Mononuclear cell (primary cell): Measurements from ENCODE around the gene OMP. TPM values are rescaled to one million over a fixed set of nuclear protein-coding genes. Genes with fewer than 3 reads are reported as not detected.

ENCODE experiments used
- H3K27me3 ChIP-seq: 2 replicates; pipeline ENCODE4 v1.6.0; 2011; ENCODE audit warnings: low read length, control low read depth; ENCODE audit not compliant: insufficient read depth
- H3K4me1 ChIP-seq: 2 replicates; pipeline ENCODE4 v1.5.1; 2011; ENCODE audit warnings: mild to moderate bottlenecking, low read length, control low read depth; ENCODE audit not compliant: insufficient read depth
- H3K4me3 ChIP-seq: 2 replicates; pipeline ENCODE4 v1.5.1; 2011; ENCODE audit warnings: mild to moderate bottlenecking, low read length, moderate library complexity
- H3K9me3 ChIP-seq: 2 replicates; pipeline ENCODE4 v1.5.1; 2011; ENCODE audit warnings: low read depth, mild to moderate bottlenecking, control low read depth, low read length
- total RNA-seq: library from RNA; depleted of rRNA; stranded (reverse); fragments of >200 nt; gene quantifications from one replicate; pipeline ENCODE4 v1.2.3, GENCODE V29; 2012

OMP gene
- total RNA-seq, 1 donor, result not detected

- H3K27me3 ChIP-seq, result no peaks in the 10 kb centered on the region
- H3K9me3 ChIP-seq, result no peaks in the 10 kb centered on the region
- H3K4me3 ChIP-seq, result no peak overlapping the region
- peaks cover 11% of the 10 kb centered on the region for H3K4me1 ChIP-seq
Measured at GRCh38 chr11:77126156-77126775, 23.6 kb downstream of the OMP start.

GRCh38 chr11:77126861-77127234, 24.2 kb downstream of the OMP start:
- Histone ChIP-seq H3K9me3 (no peaks in the 10 kb centered on the region), H3K27me3 (no peaks in the 10 kb centered on the region), H3K4me3 (no peak overlapping the region), H3K4me1 (peaks cover 11% of the 10 kb centered on the region)

GRCh38 chr11:77127235-77127911, 24.7 kb downstream of the OMP start:
- Histone ChIP-seq H3K27me3 (no peaks in the 10 kb centered on the region), H3K4me1 (peaks cover 11% of the 10 kb centered on the region), H3K9me3 (no peaks in the 10 kb centered on the region), H3K4me3 (no peak overlapping the region)

GRCh38 chr11:77127920-77128691, 25.5 kb downstream of the OMP start, which contains the start of gene MYO7A:
MYO7A (plus strand) TSS chr11:77128246; CDS start chr11:77130635, 2,389 bp downstream.
- Histone ChIP-seq H3K27me3 (no peaks in the 10 kb centered on the region), H3K4me3 (no peak within 1 kb of the TSS)

GRCh38 chr11:77129069-77129841, 26.6 kb downstream of the OMP start:
- no peak overlapping the region for H3K4me3 ChIP-seq

More at GRCh38 chr11:77127920-77128691, 25.5 kb downstream of the OMP start, which contains the start of gene MYO7A:
- Histone ChIP-seq H3K9me3 (no peaks in the 10 kb centered on the region), H3K4me1 (peaks cover 11% of the 10 kb centered on the region)

GRCh38 chr11:77129842-77130756, 27.5 kb downstream of the OMP start:
- H3K9me3 ChIP-seq, result no peaks in the 10 kb centered on the region
- peaks cover 11% of the 10 kb centered on the region for H3K4me1 ChIP-seq
- H3K4me3 ChIP-seq, result no peak overlapping the region
- H3K27me3 ChIP-seq, result no peaks in the 10 kb centered on the region

More at GRCh38 chr11:77129069-77129841, 26.6 kb downstream of the OMP start:
- H3K4me1 ChIP-seq, result peaks cover 11% of the 10 kb centered on the region
- H3K9me3 ChIP-seq, result no peaks in the 10 kb centered on the region
- H3K27me3 ChIP-seq, result no peaks in the 10 kb centered on the region

- Histone ChIP-seq H3K27me3 (no peaks in the 10 kb centered on the region), H3K9me3 (no peaks in the 10 kb centered on the region), H3K4me3 (no peak overlapping the region), H3K4me1 (peaks cover 11% of the 10 kb centered on the region)
Measured at GRCh38 chr11:77130763-77131513, 28.3 kb downstream of the OMP start.

- Histone ChIP-seq H3K4me3 (no peak overlapping the region), H3K27me3 (peaks cover 2% of the 10 kb centered on the region), H3K9me3 (no peaks in the 10 kb centered on the region), H3K4me1 (peaks cover 11% of the 10 kb centered on the region)
Measured at GRCh38 chr11:77131560-77131959, 28.9 kb downstream of the OMP start.

- Histone ChIP-seq H3K4me1 (no peaks in the 10 kb centered on the region), H3K4me3 (no peak overlapping the region), H3K27me3 (peaks cover 2% of the 10 kb centered on the region), H3K9me3 (no peaks in the 10 kb centered on the region)
Measured at GRCh38 chr11:77135069-77135468, 32.4 kb downstream of the OMP start.

- H3K9me3 ChIP-seq, result no peaks in the 10 kb centered on the region
- no peak overlapping the region for H3K4me3 ChIP-seq
- peaks cover 2% of the 10 kb centered on the region for H3K27me3 ChIP-seq
- no peaks in the 10 kb centered on the region for H3K4me1 ChIP-seq
Measured at GRCh38 chr11:77136074-77136473, 33.4 kb downstream of the OMP start.

GRCh38 chr11:77136784-77137420, 34.3 kb downstream of the OMP start:
- Histone ChIP-seq H3K9me3 (no peaks in the 10 kb centered on the region), H3K4me3 (no peak overlapping the region), H3K4me1 (no peaks in the 10 kb centered on the region), H3K27me3 (peaks cover 2% of the 10 kb centered on the region)

- Histone ChIP-seq H3K4me1 (no peaks in the 10 kb centered on the region), H3K27me3 (peaks cover 2% of the 10 kb centered on the region), H3K4me3 (no peak overlapping the region), H3K9me3 (no peaks in the 10 kb centered on the region)
Measured at GRCh38 chr11:77137421-77137820, 34.8 kb downstream of the OMP start.

- no peak overlapping the region for H3K4me3 ChIP-seq
- no peaks in the 10 kb centered on the region for H3K9me3 ChIP-seq
- no peaks in the 10 kb centered on the region for H3K4me1 ChIP-seq
- peaks cover 2% of the 10 kb centered on the region for H3K27me3 ChIP-seq
Measured at GRCh38 chr11:77138106-77138649, 35.5 kb downstream of the OMP start.
